ENCODE measurements around the gene PRPF19.

DNA sequence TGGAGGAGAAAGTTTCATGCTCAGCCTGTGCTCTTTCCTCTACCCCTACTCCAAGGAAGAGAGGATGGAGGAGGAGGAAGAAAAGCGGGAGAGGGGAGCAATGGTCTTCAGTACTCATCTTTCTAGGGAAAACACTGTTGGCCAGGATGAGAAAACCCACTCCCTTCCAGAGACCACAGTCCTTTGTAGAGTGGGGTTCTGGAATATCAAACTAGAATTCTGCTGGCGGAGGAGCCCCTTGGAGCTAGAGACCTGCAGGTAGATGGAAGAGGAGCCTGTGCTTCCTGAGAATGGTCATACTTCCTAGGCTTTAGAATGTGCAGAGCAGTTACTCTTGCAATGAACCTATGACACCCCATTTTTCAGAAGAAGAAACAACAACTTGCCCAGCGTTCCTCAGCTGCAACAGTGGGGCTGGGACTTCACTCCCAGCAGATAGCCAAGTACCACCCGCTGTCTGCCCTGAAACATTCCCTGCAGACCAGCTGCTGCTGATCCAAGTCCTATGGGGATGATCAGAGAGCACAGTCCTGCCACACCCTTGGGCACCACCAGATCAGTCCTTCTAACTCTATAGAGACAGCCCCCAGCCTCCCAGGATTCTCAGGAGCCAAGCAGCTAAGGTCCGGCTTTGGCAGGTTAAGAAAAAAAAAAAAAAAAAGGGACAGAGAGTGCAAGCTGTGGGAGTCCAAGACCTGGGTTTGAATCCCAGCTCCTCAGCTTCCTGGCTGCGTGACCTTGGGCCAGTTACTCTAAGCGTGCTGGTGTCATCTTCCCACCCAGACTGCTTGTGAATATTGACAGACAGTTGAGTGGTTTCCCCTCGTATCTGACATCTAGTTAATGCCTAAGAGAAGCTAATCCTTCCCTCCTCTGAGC lies 51.3 kb downstream of the PRPF19 start:
- TF ChIP-seq, protein P1, sequence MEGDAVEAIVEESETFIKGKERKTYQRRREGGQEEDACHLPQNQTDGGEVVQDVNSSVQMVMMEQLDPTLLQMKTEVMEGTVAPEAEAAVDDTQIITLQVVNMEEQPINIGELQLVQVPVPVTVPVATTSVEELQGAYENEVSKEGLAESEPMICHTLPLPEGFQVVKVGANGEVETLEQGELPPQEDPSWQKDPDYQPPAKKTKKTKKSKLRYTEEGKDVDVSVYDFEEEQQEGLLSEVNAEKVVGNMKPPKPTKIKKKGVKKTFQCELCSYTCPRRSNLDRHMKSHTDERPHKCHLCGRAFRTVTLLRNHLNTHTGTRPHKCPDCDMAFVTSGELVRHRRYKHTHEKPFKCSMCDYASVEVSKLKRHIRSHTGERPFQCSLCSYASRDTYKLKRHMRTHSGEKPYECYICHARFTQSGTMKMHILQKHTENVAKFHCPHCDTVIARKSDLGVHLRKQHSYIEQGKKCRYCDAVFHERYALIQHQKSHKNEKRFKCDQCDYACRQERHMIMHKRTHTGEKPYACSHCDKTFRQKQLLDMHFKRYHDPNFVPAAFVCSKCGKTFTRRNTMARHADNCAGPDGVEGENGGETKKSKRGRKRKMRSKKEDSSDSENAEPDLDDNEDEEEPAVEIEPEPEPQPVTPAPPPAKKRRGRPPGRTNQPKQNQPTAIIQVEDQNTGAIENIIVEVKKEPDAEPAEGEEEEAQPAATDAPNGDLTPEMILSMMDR (conservative IDR thresholded peaks at IDR 0.05 in 1 of 2, IDR thresholded peaks at IDR 0.05 in 1 of 2; ENCODE audit: low read depth in 1 of 2, low read length in 2 of 2): no peak
- TF ChIP-seq EZH2 (IDR thresholded peaks at IDR 0.05; ENCODE audit: low read length, missing control alignments): no peak

Data from fibroblast of lung (primary cell).